Spleen (tissue), 7 donors: ENCODE data around the gene KIF7.

ENCODE experiments used
- POLR2A ChIP-seq, 3 donors: fragments of 450-650 bp; IDR thresholded peaks; one replicate each; pipeline ENCODE4 v1.5.1; 2017; ENCODE audit warnings: antibody characterized with exemption in 3 of 3, mild to moderate bottlenecking in 1 of 3
- TF ChIP-seq, protein P1 (sequence below), 11 experiments: fragments of 200-600 bp in 7 of 11; fragments of 450-650 bp in 4 of 11; sonication (generic) in 4 of 11; IDR thresholded peaks in 8 of 11; conservative IDR thresholded peaks in 3 of 11; 1 replicate in 7 of 11; 2 replicates in 4 of 11; pipeline versions ENCODE4 v1.4.0 to v1.8.0; 2016 to 2021; ENCODE audit warnings: antibody characterized with exemption in 11 of 11, inconsistent platforms in 4 of 11, mild to moderate bottlenecking in 1 of 11
- donor health status: DM: no; HTN: no; CAD: no; lungs with moderate emphysema.
- donor health status: DM: no; HTN: no; CAD: no.
- donor health status: DM: no; HTN: no; CAD: no.

DNA sequence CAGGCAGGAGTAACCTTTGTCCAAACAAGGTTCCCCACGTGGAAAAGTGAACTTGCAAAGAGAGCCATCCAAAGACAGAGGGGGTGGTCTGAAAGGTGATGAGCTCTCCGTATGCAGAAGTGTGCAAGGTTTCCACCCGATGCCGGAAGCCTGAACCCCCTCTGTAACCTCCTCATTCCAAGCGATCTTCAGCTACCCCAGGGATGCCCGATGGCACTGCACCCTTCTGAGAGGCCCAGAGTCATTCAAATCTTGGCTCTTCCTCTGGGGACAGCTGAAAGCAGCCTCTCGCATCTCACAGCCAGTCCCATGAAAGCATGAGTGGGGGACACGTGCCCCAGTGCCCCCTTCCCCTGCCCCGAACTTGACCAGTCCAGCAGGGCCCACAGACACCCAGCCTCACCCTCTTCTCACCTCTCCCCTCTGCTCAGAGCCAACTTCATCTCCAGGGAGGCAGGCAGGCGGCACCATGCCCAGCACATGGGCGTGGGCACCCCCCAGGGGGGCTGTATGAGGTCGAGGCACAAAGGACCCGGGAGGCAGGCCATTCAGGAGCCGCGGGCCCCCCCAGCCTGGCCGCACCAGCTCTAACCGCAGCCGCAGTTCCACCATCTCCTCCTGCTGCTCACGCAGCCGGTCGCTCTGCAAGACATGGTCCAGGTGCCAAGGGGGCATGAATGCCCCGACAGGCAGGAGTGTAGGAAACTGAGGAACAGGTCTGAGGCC lies 8.7 kb downstream of the KIF7 start:
- TF ChIP-seq, protein P1, sequence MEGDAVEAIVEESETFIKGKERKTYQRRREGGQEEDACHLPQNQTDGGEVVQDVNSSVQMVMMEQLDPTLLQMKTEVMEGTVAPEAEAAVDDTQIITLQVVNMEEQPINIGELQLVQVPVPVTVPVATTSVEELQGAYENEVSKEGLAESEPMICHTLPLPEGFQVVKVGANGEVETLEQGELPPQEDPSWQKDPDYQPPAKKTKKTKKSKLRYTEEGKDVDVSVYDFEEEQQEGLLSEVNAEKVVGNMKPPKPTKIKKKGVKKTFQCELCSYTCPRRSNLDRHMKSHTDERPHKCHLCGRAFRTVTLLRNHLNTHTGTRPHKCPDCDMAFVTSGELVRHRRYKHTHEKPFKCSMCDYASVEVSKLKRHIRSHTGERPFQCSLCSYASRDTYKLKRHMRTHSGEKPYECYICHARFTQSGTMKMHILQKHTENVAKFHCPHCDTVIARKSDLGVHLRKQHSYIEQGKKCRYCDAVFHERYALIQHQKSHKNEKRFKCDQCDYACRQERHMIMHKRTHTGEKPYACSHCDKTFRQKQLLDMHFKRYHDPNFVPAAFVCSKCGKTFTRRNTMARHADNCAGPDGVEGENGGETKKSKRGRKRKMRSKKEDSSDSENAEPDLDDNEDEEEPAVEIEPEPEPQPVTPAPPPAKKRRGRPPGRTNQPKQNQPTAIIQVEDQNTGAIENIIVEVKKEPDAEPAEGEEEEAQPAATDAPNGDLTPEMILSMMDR (IDR thresholded peaks at IDR 0.05 in 8 of 11, conservative IDR thresholded peaks at IDR 0.05 in 3 of 11): no peak
- no peak for TF ChIP-seq POLR2A (IDR thresholded peaks at IDR 0.05)
